ENCODE results near the gene NSMF.

- TF ChIP-seq CTCF (conservative IDR thresholded peaks at IDR 0.05; ENCODE audit: low read depth in 2 of 2): no peak
- TF ChIP-seq, protein P1, sequence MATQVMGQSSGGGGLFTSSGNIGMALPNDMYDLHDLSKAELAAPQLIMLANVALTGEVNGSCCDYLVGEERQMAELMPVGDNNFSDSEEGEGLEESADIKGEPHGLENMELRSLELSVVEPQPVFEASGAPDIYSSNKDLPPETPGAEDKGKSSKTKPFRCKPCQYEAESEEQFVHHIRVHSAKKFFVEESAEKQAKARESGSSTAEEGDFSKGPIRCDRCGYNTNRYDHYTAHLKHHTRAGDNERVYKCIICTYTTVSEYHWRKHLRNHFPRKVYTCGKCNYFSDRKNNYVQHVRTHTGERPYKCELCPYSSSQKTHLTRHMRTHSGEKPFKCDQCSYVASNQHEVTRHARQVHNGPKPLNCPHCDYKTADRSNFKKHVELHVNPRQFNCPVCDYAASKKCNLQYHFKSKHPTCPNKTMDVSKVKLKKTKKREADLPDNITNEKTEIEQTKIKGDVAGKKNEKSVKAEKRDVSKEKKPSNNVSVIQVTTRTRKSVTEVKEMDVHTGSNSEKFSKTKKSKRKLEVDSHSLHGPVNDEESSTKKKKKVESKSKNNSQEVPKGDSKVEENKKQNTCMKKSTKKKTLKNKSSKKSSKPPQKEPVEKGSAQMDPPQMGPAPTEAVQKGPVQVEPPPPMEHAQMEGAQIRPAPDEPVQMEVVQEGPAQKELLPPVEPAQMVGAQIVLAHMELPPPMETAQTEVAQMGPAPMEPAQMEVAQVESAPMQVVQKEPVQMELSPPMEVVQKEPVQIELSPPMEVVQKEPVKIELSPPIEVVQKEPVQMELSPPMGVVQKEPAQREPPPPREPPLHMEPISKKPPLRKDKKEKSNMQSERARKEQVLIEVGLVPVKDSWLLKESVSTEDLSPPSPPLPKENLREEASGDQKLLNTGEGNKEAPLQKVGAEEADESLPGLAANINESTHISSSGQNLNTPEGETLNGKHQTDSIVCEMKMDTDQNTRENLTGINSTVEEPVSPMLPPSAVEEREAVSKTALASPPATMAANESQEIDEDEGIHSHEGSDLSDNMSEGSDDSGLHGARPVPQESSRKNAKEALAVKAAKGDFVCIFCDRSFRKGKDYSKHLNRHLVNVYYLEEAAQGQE (IDR thresholded peaks at IDR 0.05; ENCODE audit: unreplicated experiment): no peak
- no peak for TF ChIP-seq CREB1 (CRISPR knock-in tag; IDR thresholded peaks at IDR 0.05; ENCODE audit: low read depth)
- TF ChIP-seq JUNB (IDR thresholded peaks at IDR 0.05; ENCODE audit: unreplicated experiment): no peak
- no peak for TF ChIP-seq POLR2AphosphoS5 (IDR thresholded peaks at IDR 0.05; ENCODE audit: low read depth)
- TF ChIP-seq EZH2 (IDR thresholded peaks at IDR 0.05; ENCODE audit: low read depth, unreplicated experiment): no peak
- no peak for TF ChIP-seq EZH2phosphoT487 (IDR thresholded peaks at IDR 0.05; ENCODE audit: unreplicated experiment)
- no peak for TF ChIP-seq STAT1 (IDR thresholded peaks at IDR 0.05; ENCODE audit: unreplicated experiment)
- TF ChIP-seq ZNF331 (CRISPR knock-in tag; IDR thresholded peaks at IDR 0.05; ENCODE audit: low read depth): no peak
Measured at GRCh38 chr9:137433916-137434431, 25.2 kb downstream of the NSMF start.
